HG03095 (cell line): Measurements from ENCODE around the gene TLCD3A.
"Not testable (repeated sequence)": the region's sequence is repeated elsewhere in the genome, so short reads cannot be mapped to it uniquely, and the experiment has no call there.

Experiments
- ATAC-seq: cut with Tn5 transposase; IDR thresholded peaks from one replicate; pipeline ENCODE4 v1.9.1; 2021; ENCODE audit warnings: moderate library complexity; ENCODE audit not compliant: unreplicated experiment

TLCD3A gene

GRCh38 chr17:784143-784542 is 51.7 kb downstream of the TLCD3A start:
- no peak for ATAC-seq

- ATAC-seq = not testable (repeated sequence)
These were observed 53.5 kb downstream of the TLCD3A start for GRCh38 chr17:785901-786300.

- ATAC-seq = no peak
These were observed 55.3 kb downstream of the TLCD3A start for GRCh38 chr17:787641-788221.

GRCh38 chr17:788551-788950 is 56.2 kb downstream of the TLCD3A start:
- no peak for ATAC-seq

DNA sequence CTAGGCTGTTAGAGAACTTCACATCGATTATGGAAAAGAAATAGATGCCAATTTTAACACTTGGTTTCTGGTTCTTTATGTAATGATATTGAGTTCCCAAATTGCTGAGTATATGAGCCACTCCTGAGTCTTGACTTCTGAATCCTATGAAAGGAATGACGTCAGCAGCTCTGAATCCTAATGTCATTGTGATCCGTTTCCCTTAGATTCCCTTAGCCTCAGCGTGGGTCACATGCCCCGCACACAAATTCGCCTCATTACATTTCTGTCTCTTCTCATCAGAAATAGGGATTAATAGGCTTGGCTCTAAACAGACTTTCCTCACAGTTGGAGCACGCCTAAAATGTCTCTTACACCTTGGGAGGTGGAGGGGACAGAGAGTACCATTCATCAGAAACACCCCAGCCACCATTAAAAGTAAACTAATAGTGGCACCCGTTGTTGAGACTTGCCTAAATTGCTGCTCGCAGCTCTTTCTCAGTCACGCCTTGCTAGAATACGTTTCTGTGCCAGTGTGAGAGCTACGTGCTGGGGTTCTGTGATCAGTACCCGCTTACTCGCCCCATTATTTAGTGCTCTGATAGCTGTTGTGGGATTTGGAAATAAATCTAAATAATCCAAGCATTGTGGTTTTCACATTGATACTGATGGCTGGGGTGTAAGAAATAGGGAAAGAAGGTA is 56.9 kb downstream of the TLCD3A start:
- ATAC-seq = no peak

DNA sequence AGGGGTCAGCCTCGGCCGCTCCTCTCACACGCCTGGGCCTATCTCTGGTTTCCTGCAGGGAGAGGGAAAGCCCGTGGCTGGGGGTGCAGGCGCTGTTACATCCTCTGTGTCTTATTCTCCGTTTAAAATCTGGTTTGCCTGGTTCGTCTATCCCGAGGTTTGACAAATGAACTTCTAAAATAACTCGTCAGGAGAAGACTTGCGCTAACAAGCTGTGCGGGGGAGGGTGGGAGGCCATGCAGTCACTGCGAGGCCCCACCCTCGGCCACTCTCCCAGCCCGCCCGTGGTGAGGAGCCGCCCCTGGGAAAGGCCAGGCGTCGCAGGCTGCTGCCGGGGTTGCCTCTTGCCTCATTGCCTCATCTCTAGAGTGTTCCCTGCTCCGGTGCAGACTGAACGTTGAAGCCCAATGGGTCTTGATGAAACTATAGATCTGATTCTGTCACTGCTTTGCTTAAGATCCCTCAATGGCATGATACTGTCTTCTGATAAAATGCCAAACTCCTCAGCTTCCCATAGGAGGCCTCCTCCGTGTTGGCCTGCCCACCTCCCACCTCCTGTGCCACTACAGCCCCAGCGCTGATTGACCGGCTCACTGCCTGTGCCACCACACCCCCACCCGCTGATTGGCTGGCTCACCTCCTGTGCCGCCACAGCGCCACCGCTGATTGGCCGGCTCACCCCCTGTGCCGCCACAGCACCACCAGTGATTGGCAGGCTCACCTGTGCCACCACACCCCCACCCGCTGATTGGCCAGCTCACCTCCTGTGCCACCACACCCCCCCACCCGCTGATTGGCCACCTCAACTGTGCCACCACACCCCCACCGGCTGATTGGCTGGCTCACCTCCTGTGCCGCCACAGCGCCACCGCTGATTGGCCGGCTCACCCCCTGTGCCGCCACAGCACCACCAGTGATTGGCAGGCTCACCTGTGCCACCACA is 57.8 kb downstream of the TLCD3A start:
- not testable (repeated sequence) for ATAC-seq

- not testable (repeated sequence) for ATAC-seq
These were observed 58.5 kb downstream of the TLCD3A start for GRCh38 chr17:790874-791247.

DNA sequence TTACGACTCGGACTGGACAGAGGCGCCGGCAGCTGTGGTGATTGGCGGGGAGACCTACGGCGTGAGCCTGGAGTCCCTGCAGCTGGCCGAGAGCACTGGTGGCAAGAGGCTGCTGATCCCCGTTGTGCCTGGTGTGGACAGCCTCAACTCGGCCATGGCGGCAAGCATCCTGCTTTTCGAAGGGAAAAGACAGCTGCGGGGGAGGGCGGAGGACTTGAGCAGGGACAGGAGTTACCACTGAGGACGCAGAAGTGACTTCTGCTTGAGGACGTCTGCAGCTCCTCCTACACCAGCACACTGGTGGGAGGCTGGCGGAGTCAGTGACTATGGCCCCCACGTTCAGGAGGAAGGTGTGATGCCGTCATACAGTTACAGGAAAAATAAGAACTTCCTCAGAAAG is 59.4 kb downstream of the TLCD3A start:
- ATAC-seq = no peak

- no peak for ATAC-seq
These were observed 59.9 kb downstream of the TLCD3A start for GRCh38 chr17:792277-792676.
